Keratinocyte (primary cell): ENCODE measurements around the gene KCNH8. TPM values are rescaled to one million over a fixed set of nuclear protein-coding genes. Genes with fewer than 3 reads are reported as not detected.
A peak's percentile ranks its signal among the peaks of the same experiment; 100 is the strongest.

Experiments used
- DNase-seq: peaks from one replicate; pipeline ENCODE4 v3.0.0-alpha.2; 2011; ENCODE audit warnings: low read depth, missing footprints, low spot score
- FAIRE-seq: peaks from 2 replicates; lab custom pipeline; 2011; peaks lifted over from hg19 to GRCh38; lab: Jason Lieb, UNC
- H2AFZ ChIP-seq: 2 replicates; pipeline ENCODE4 v1.6.0; 2012; ENCODE audit warnings: low read length, control low read depth, inconsistent platforms; ENCODE audit not compliant: control insufficient read depth
- H3K27ac ChIP-seq: 2 replicates; pipeline ENCODE4 v1.5.1; 2011; ENCODE audit warnings: low read length; ENCODE audit not compliant: control insufficient read depth, insufficient read depth
- H3K27me3 ChIP-seq: 3 replicates; pipeline ENCODE4 v1.6.0; 2011; ENCODE audit warnings: low read length; ENCODE audit not compliant: control insufficient read depth, insufficient read depth; ENCODE audit errors: extremely low read depth
- H3K36me3 ChIP-seq, 2 experiments: 2 replicates in 1 of 2; 3 replicates in 1 of 2; pipeline ENCODE4 v1.5.1; 2011; ENCODE audit warnings: low read length in 2 of 2, mild to moderate bottlenecking in 1 of 2; ENCODE audit not compliant: control insufficient read depth in 2 of 2, insufficient read depth in 2 of 2; ENCODE audit errors: extremely low read depth in 1 of 2
- H3K4me1 ChIP-seq: 3 replicates; pipeline ENCODE4 v1.5.1; 2011; ENCODE audit warnings: low read length; ENCODE audit not compliant: control insufficient read depth, insufficient read depth; ENCODE audit errors: extremely low read depth
- H3K4me2 ChIP-seq: 3 replicates; pipeline ENCODE4 v1.6.0; 2011; ENCODE audit warnings: low read depth, low read length; ENCODE audit not compliant: control insufficient read depth, insufficient read depth; ENCODE audit errors: extremely low read depth
- H3K4me3 ChIP-seq, 3 experiments: fragments of 200-600 bp in 1 of 3; sonication (generic) in 1 of 3; 2 replicates in 2 of 3; 3 replicates in 1 of 3; pipeline ENCODE4 v1.5.1; 2011 to 2016; ENCODE audit warnings: low read length in 3 of 3, mild to moderate bottlenecking in 3 of 3, control low read depth in 2 of 3, inconsistent platforms in 1 of 3, low read depth in 1 of 3, mixed read lengths in 1 of 3, mixed run types in 1 of 3, moderate library complexity in 1 of 3; ENCODE audit not compliant: control insufficient read depth in 2 of 3, insufficient read depth in 2 of 3; ENCODE audit errors: extremely low read depth in 1 of 3
- H3K79me2 ChIP-seq: 2 replicates; pipeline ENCODE4 v1.6.0; 2012; ENCODE audit warnings: low read length; ENCODE audit not compliant: control insufficient read depth, insufficient read depth
- H3K9ac ChIP-seq: 3 replicates; pipeline ENCODE4 v1.6.0; 2011; ENCODE audit warnings: low read length; ENCODE audit not compliant: control insufficient read depth, insufficient read depth; ENCODE audit errors: extremely low read depth
- H3K9me1 ChIP-seq: 3 replicates; pipeline ENCODE4 v1.6.0; 2011; ENCODE audit warnings: low read length; ENCODE audit not compliant: control insufficient read depth, insufficient read depth; ENCODE audit errors: extremely low read depth
- H3K9me3 ChIP-seq: 2 replicates; pipeline ENCODE4 v1.5.1; 2012; ENCODE audit warnings: low read depth, low read length; ENCODE audit not compliant: control insufficient read depth
- H4K20me1 ChIP-seq: 3 replicates; pipeline ENCODE4 v1.6.0; 2011; ENCODE audit warnings: low read length; ENCODE audit not compliant: control insufficient read depth, insufficient read depth; ENCODE audit errors: extremely low read depth
- EZH2 ChIP-seq: IDR thresholded peaks from one replicate; pipeline ENCODE4 v1.6.1; 2012; ENCODE audit warnings: inconsistent platforms, mild to moderate bottlenecking, low read length, moderate library complexity
- dilution Hi-C: fragments of 300-500 bp; cut with MboI; formaldehyde crosslinking; loops from one replicate; pipeline ENCODE4 v1.7.0; 2020; ENCODE audit warnings: low sequenced_read_pairs; ENCODE audit not compliant: extremely low pct_ligation_motif_present
- polyA plus RNA-seq, 5 experiments: library from polyadenylated mRNA; depleted of rRNA in 3 of 5; stranded (reverse) in 3 of 5; stranded (forward) in 1 of 5; unstranded in 1 of 5; fragments of >200 nt; gene quantifications; 1 replicate in 1 of 5; 2 replicates in 3 of 5; 3 replicates in 1 of 5; pipeline versions ENCODE4 v1.2.1 to v1.2.3, GENCODE V29; 2011 to 2012; ENCODE audit warnings: missing spikeins in 2 of 5, low read depth in 1 of 5, low replicate concordance in 1 of 5
- TF ChIP-seq, protein P1 (sequence below), 3 experiments: IDR thresholded peaks in 1 of 3; conservative IDR thresholded peaks in 1 of 3; optimal IDR thresholded peaks in 1 of 3; 2 replicates in 2 of 3; 3 replicates in 1 of 3; pipeline versions ENCODE3 to v1.5.1; 2011; ENCODE audit warnings: low read length in 3 of 3, mild to moderate bottlenecking in 3 of 3, moderate library complexity in 2 of 3, control low read depth in 1 of 3, inconsistent platforms in 1 of 3; ENCODE audit not compliant: insufficient read depth in 2 of 3; ENCODE audit errors: extremely low read depth in 1 of 3

KCNH8 gene
- polyA plus RNA-seq, 1 donor (not counting 4 experiments of a cell fraction or from before 2014, with no cell fraction given) = not detected

DNA sequence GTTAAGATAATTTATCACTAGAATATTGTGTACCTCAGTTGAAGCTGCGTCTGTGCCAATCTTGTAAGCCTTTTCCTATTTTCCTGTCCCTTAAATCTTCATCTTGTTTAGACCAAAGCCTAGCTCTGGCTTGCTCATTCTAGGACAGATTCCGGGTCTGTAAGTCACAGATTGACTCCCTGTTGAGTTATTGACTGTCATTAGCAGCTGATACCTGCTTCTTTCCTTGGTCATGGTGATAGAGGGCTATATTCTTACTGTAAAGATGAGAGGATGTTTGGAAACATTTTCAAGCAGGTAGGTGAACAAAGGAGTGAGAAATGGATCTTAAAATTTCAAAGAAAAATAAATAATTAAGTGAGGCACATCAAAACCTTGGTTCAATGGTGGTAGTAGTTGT is 200.2 kb downstream of the KCNH8 start:
- H3K27me3 ChIP-seq = no peaks in the 10 kb centered on the region
- H3K79me2 ChIP-seq = no peaks in the 10 kb centered on the region
- H2AFZ ChIP-seq = no peak overlapping the region
- H3K9ac ChIP-seq = no peak overlapping the region
- no peak for DNase-seq
- H3K9me3 ChIP-seq = no peaks in the 10 kb centered on the region
- H3K27ac ChIP-seq = no peak overlapping the region
- H3K36me3 ChIP-seq = no peaks in the 10 kb centered on the region
- H3K9me1 ChIP-seq = no peaks in the 10 kb centered on the region
- FAIRE-seq = no peak
- no peaks in the 10 kb centered on the region for H3K4me1 ChIP-seq
- no peaks in the 10 kb centered on the region for H4K20me1 ChIP-seq
- dilution Hi-C loops = no loop called here
- H3K4me3 ChIP-seq = no peak overlapping the region
- H3K4me2 ChIP-seq = no peak overlapping the region
- no peak for TF ChIP-seq EZH2
- TF ChIP-seq, protein P1, sequence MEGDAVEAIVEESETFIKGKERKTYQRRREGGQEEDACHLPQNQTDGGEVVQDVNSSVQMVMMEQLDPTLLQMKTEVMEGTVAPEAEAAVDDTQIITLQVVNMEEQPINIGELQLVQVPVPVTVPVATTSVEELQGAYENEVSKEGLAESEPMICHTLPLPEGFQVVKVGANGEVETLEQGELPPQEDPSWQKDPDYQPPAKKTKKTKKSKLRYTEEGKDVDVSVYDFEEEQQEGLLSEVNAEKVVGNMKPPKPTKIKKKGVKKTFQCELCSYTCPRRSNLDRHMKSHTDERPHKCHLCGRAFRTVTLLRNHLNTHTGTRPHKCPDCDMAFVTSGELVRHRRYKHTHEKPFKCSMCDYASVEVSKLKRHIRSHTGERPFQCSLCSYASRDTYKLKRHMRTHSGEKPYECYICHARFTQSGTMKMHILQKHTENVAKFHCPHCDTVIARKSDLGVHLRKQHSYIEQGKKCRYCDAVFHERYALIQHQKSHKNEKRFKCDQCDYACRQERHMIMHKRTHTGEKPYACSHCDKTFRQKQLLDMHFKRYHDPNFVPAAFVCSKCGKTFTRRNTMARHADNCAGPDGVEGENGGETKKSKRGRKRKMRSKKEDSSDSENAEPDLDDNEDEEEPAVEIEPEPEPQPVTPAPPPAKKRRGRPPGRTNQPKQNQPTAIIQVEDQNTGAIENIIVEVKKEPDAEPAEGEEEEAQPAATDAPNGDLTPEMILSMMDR (optimal IDR thresholded peaks at IDR 0.05 in 1 of 3, IDR thresholded peaks at IDR 0.05 in 1 of 3, conservative IDR thresholded peaks at IDR 0.05 in 1 of 3; ENCODE audit: extremely low read depth in 1 of 3, insufficient read depth in 2 of 3, low read length in 3 of 3) = no peak

DNA sequence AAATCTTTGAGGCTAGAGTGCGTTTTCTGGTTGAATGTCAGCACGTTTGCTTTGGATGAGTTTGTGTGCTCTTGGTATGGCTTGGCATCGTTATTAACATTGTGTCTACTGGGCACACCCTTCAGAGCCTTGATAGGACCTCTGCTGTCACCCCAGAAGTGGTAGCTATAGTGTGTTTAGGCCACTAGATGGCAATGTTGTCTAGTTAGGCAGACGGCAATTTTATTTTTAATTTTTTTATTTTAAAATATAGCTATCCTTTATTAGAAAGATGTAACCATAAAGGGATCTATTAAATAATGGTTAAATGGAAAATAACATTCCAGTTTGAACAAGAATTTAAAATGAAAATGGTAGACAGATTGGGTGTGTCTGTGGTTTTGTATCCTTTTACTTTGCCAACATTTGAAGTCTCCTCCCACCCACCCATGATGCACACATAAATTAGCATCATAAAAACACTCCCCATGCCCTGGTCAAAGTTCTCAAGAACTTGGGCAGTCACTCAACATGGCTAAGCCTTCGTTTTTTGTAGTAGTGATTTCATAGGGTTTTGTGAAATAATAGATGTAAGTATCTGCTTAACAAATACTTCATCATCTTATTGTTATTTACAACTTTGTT is 200.7 kb downstream of the KCNH8 start:
- no peaks in the 10 kb centered on the region for H3K4me1 ChIP-seq
- H3K9ac ChIP-seq = no peak overlapping the region
- no peak overlapping the region for H3K4me2 ChIP-seq
- H3K27me3 ChIP-seq = no peaks in the 10 kb centered on the region
- dilution Hi-C loops = no loop called here
- no peak for DNase-seq
- H3K36me3 ChIP-seq = no peaks in the 10 kb centered on the region
- no peaks in the 10 kb centered on the region for H3K9me3 ChIP-seq
- H4K20me1 ChIP-seq = no peaks in the 10 kb centered on the region
- H3K4me3 ChIP-seq = no peak overlapping the region
- no peak overlapping the region for H2AFZ ChIP-seq
- H3K27ac ChIP-seq = no peak overlapping the region
- TF ChIP-seq, protein P1 (optimal IDR thresholded peaks at IDR 0.05 in 1 of 3, IDR thresholded peaks at IDR 0.05 in 1 of 3, conservative IDR thresholded peaks at IDR 0.05 in 1 of 3; ENCODE audit: extremely low read depth in 1 of 3, insufficient read depth in 2 of 3, low read length in 3 of 3) = peak; percentile 48 to 61 (median 54)
- TF ChIP-seq EZH2 = no peak
- H3K9me1 ChIP-seq = no peaks in the 10 kb centered on the region
- no peaks in the 10 kb centered on the region for H3K79me2 ChIP-seq
- peak; percentile 23 for FAIRE-seq
